Measurements from ENCODE around the gene NXPE4. TPM values are rescaled to one million over a fixed set of nuclear protein-coding genes. Genes with fewer than 3 reads are reported as not detected.

Gene NXPE4
- total RNA-seq, 1 experiment from 2014 or later = not detected

DNA sequence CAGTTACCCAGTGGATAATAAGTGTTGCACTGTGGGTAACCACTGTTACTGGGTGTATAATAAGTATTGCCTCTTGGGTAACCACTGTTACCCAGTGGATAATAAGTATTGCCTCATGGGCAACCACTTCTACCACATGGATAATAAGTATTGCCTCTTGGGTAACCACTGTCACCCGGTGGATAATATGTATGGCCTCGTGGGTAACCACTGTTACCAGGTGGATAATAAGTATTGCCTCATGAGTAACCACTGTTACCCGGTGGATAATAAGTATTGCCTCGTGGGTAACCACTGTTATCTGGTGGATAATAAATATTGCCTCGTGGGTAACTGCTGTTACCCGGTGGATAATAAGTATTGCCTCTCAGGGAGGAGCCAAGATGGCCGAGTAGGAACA lies 29.7 kb upstream of the NXPE4 start:
- Histone ChIP-seq H3K9me3 (ENCODE audit: control insufficient read depth, low read depth, low read length) (peaks cover 5% of the 10 kb centered on the region), H3K4ac (ENCODE audit: low read depth, low read length) (no peak overlapping the region), H2BK12ac (ENCODE audit: insufficient read length, low read depth, low read length) (no peak overlapping the region), H3K27ac (ENCODE audit: insufficient read length, low read depth, low read length) (no peak overlapping the region), H3K18ac (ENCODE audit: insufficient read length, low read depth, low read length) (no peak overlapping the region), H2AK5ac (ENCODE audit: insufficient read length, low read length) (no peak overlapping the region), H3T11ph (ENCODE audit: low read length) (no peak overlapping the region), H3K9ac (ENCODE audit: extremely low read depth, insufficient read length, low read length) (no peak overlapping the region), H3K56ac (ENCODE audit: insufficient read length, low read depth, low read length) (no peak overlapping the region), H2BK20ac (ENCODE audit: low read depth, low read length, poor library complexity, severe bottlenecking) (no peak overlapping the region), H2BK5ac (ENCODE audit: insufficient read length, low read length) (no peak overlapping the region), H3K79me2 (ENCODE audit: insufficient read depth, low read length) (no peaks in the 10 kb centered on the region), H4K20me1 (ENCODE audit: control insufficient read depth, insufficient read depth, insufficient read length) (no peaks in the 10 kb centered on the region), H4K5ac (ENCODE audit: insufficient read length, low read depth, low read length) (no peak overlapping the region), H2AFZ (ENCODE audit: low read length) (no peak overlapping the region), H2BK15ac (ENCODE audit: low read depth, low read length) (no peak overlapping the region), H2BK120ac (ENCODE audit: low read depth, low read length, poor library complexity, severe bottlenecking) (no peak overlapping the region), H3K4me1 (ENCODE audit: insufficient read depth, low read length) (no peaks in the 10 kb centered on the region), H3K27me3 (ENCODE audit: insufficient read depth, low read length) (no peaks in the 10 kb centered on the region), H3K14ac (ENCODE audit: insufficient read depth, low read length) (no peak overlapping the region), H3K79me1 (ENCODE audit: insufficient read depth, low read depth, low read length, poor library complexity, severe bottlenecking) (no peaks in the 10 kb centered on the region), H3K23ac (ENCODE audit: insufficient read length, low read depth, low read length) (no peak overlapping the region), H3K23me2 (ENCODE audit: insufficient read length, low read depth, low read length, poor library complexity, severe bottlenecking) (no peaks in the 10 kb centered on the region), H4K91ac (ENCODE audit: insufficient read length, low read depth, low read length) (no peak overlapping the region), H4K8ac (replicated peaks; ENCODE audit: insufficient read length, low read depth, low read length) (no peak overlapping the region), H3K4me2 (ENCODE audit: insufficient read depth, insufficient read length, low read length) (no peak overlapping the region)
- TF ChIP-seq, protein P1, sequence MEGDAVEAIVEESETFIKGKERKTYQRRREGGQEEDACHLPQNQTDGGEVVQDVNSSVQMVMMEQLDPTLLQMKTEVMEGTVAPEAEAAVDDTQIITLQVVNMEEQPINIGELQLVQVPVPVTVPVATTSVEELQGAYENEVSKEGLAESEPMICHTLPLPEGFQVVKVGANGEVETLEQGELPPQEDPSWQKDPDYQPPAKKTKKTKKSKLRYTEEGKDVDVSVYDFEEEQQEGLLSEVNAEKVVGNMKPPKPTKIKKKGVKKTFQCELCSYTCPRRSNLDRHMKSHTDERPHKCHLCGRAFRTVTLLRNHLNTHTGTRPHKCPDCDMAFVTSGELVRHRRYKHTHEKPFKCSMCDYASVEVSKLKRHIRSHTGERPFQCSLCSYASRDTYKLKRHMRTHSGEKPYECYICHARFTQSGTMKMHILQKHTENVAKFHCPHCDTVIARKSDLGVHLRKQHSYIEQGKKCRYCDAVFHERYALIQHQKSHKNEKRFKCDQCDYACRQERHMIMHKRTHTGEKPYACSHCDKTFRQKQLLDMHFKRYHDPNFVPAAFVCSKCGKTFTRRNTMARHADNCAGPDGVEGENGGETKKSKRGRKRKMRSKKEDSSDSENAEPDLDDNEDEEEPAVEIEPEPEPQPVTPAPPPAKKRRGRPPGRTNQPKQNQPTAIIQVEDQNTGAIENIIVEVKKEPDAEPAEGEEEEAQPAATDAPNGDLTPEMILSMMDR (conservative IDR thresholded peaks at IDR 0.05) = no peak
- no peak for DNase-seq
- Mint-ChIP-seq H3K36me3 (ENCODE audit: insufficient read depth in 1 of 3, low read depth in 3 of 3) (peaks cover 5 to 7% (median 6%) of the 10 kb centered on the region in 3 experiments; a peak in 5 of 7 replicates), H3K27me3 (ENCODE audit: low read depth) (no peaks in the 10 kb centered on the region; the same call in none of the 2 replicates), H3K4me1 (no peaks in the 10 kb centered on the region), H3K4me3 (no peak overlapping the region), H3K9me3 (peaks cover 35 to 42% of the 10 kb centered on the region in 2 experiments), H3K27ac (no peak overlapping the region)
- no CpG with 5 or more reads among the region's 7 CpGs for WGBS (ENCODE audit: extremely low coverage, insufficient read length, low lambda C conversion rate)
